Karpas-422 (cell line): ENCODE measurements around the gene ACAT2. TPM values are rescaled to one million over a fixed set of nuclear protein-coding genes. Genes with fewer than 3 reads are reported as not detected.
"Not testable (repeated sequence)": the region's sequence is repeated elsewhere in the genome, so short reads cannot be mapped to it uniquely, and the experiment has no call there.

Source experiments
- DNase-seq: peaks from one replicate; pipeline ENCODE4 v3.0.0-alpha.2; 2015
- H2AFZ ChIP-seq: fragments of 200-600 bp; sonication (generic); 2 replicates; pipeline ENCODE4 v1.6.1; 2014; ENCODE audit warnings: antibody characterized with exemption, low read length, mixed read lengths
- H3K27ac ChIP-seq: fragments of 200-600 bp; sonication (generic); 2 replicates; pipeline ENCODE4 v1.5.1; 2014; ENCODE audit warnings: mild to moderate bottlenecking, low read length, moderate library complexity
- H3K27me3 ChIP-seq: fragments of 200-600 bp; sonication (generic); 2 replicates; pipeline ENCODE4 v1.6.1; 2014; ENCODE audit warnings: low read length, mixed read lengths
- H3K36me3 ChIP-seq: fragments of 200-600 bp; sonication (generic); 2 replicates; pipeline ENCODE4 v1.6.1; 2014; ENCODE audit warnings: low read length, mixed read lengths; ENCODE audit not compliant: insufficient read depth
- H3K4me1 ChIP-seq: fragments of 200-600 bp; sonication (generic); 2 replicates; pipeline ENCODE4 v1.6.1; 2014; ENCODE audit warnings: mild to moderate bottlenecking, low read length, mixed read lengths
- H3K4me2 ChIP-seq: fragments of 200-600 bp; sonication (generic); 2 replicates; pipeline ENCODE4 v1.6.1; 2014; ENCODE audit warnings: low read length, low read depth, mild to moderate bottlenecking; ENCODE audit not compliant: poor library complexity, severe bottlenecking
- H3K4me3 ChIP-seq: fragments of 200-600 bp; sonication (generic); 2 replicates; pipeline ENCODE4 v1.5.1; 2014; ENCODE audit warnings: mild to moderate bottlenecking, antibody characterized with exemption, low read length, mixed read lengths
- H3K79me2 ChIP-seq: fragments of 200-600 bp; sonication (generic); 2 replicates; pipeline ENCODE4 v1.6.1; 2014; ENCODE audit warnings: mild to moderate bottlenecking, low read length, mixed read lengths
- H3K9ac ChIP-seq: fragments of 200-600 bp; sonication (generic); 2 replicates; pipeline ENCODE4 v1.6.0; 2014; ENCODE audit warnings: low read length
- H3K9me2 ChIP-seq: fragments of 200-600 bp; sonication (generic), shearing (Covaris generic); replicated peaks from 2 replicates; pipeline ENCODE4 v1.6.0; 2014; ENCODE audit warnings: mild to moderate bottlenecking, low read length, moderate library complexity; ENCODE audit not compliant: insufficient read depth
- H3K9me3 ChIP-seq: fragments of 300-700, 200-600 bp; sonication (generic); 2 replicates; pipeline ENCODE4 v1.6.1; 2014; ENCODE audit warnings: low read length, mixed read lengths
- H4K20me1 ChIP-seq: fragments of 200-600 bp; sonication (generic); 2 replicates; pipeline ENCODE4 v1.6.1; 2014; ENCODE audit warnings: mild to moderate bottlenecking, antibody characterized with exemption, low read length, low read depth; ENCODE audit not compliant: insufficient read depth
- total RNA-seq: library from RNA; depleted of rRNA; stranded (reverse); fragments of >200 nt; shearing (Covaris generic); gene quantifications from 2 replicates; pipeline ENCODE4 v1.2.3, GENCODE V29; 2014; ENCODE audit warnings: low replicate concordance

Gene ACAT2
- total RNA-seq, 1 experiment from 2014 or later: 72.9 TPM

DNA sequence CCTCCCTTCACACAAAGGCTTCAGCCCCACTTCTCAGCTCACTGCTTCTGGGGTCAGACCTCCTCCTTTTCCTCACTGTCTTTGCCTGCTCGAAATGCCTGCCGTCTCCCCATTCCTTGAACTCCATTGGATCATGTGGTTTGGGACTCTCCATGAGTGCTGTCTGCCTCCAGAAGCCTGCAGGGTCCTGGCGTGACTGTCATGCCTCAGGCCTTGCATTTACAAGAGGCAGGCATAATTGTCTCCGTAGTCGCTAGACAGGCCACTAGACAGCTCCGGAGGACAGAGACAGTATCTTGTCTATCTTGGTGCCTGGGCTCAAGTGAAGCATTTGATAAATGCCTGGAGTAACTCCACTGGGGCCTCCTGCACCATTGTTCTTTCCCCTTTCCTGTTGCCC, 53.6 kb downstream of the ACAT2 start:
- H3K36me3 ChIP-seq: no peaks in the 10 kb centered on the region
- no peak for DNase-seq
- no peaks in the 10 kb centered on the region for H3K4me1 ChIP-seq
- no peak overlapping the region for H2AFZ ChIP-seq
- no peak overlapping the region for H3K4me3 ChIP-seq
- H3K27me3 ChIP-seq: no peaks in the 10 kb centered on the region
- no peaks in the 10 kb centered on the region for H4K20me1 ChIP-seq
- H3K9me3 ChIP-seq: no peaks in the 10 kb centered on the region
- no peak overlapping the region for H3K9ac ChIP-seq
- no peaks in the 10 kb centered on the region for H3K79me2 ChIP-seq
- H3K9me2 ChIP-seq: no peaks in the 10 kb centered on the region
- H3K4me2 ChIP-seq: no peak overlapping the region
- H3K27ac ChIP-seq: no peak overlapping the region

DNA sequence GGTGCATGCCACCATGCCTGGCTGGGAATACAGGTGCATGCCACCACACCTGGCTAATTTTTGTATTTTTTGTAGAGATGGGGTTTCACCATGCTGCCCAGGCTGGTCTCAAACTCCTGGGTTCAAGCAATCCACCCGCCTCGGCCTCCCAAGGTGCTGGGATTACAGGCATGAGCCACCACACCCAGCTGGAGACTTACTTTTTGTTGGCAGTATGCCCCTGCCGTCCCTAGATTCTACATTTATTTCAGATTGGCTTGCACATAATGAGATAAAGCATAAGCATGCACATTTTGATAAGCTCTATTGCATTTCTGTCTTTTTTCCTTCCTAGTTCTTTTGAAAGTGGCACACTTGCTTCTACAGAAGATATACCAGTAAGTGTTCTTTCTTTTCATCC, 54.9 kb downstream of the ACAT2 start:
- H3K79me2 ChIP-seq, H3K4me3 ChIP-seq, H3K36me3 ChIP-seq, H3K27me3 ChIP-seq, H3K4me1 ChIP-seq, H3K9me3 ChIP-seq, H2AFZ ChIP-seq, DNase-seq, H4K20me1 ChIP-seq, H3K4me2 ChIP-seq, H3K27ac ChIP-seq, H3K9ac ChIP-seq, H3K9me2 ChIP-seq: not testable (repeated sequence)

DNA sequence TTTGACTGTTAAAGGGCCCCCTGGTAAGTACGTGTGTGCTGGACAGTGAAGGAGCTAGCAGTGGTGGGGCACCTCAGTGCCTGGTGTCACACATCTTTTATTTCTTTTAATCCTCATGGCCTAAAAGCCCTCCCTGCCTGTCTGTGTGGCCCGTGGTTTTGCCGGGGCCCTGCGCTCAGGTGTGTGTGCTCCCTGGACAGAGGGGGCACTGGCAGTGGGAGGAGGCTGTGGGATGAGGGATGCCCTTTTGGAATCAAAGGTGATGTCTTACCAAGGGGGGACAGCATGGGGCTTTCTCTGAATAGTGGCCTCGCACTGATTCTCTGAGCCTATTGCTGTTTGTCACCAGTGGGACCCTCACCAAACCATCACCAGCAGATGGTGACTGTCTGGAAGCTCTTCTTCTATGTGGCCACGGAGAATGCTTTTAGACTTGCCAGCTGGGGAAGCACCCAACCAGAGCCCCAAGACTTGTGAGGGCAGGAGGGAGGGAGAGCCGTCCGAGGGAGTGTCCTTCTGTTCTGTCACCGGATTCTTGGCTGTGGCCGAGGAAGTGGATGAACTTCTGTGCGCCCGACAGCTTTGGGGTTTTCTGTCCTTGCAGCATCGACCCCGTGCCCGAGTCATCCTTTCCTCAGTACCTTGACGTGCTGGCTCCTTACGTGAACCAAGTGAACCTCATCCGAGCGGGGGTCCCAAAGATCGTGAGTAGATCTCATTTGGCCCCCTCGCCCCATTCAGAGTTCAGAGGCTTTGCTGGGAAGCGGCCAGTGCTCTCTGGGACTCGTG, 56.3 kb downstream of the ACAT2 start:
- no peaks in the 10 kb centered on the region for H3K9me2 ChIP-seq
- no peak overlapping the region for H3K4me3 ChIP-seq
- no peak overlapping the region for H3K27ac ChIP-seq
- H3K4me1 ChIP-seq: no peaks in the 10 kb centered on the region
- no peak overlapping the region for H3K9ac ChIP-seq
- no peaks in the 10 kb centered on the region for H3K9me3 ChIP-seq
- H4K20me1 ChIP-seq: no peaks in the 10 kb centered on the region
- H3K79me2 ChIP-seq: no peaks in the 10 kb centered on the region
- no peaks in the 10 kb centered on the region for H3K36me3 ChIP-seq
- no peak overlapping the region for H2AFZ ChIP-seq
- H3K27me3 ChIP-seq: no peaks in the 10 kb centered on the region
- DNase-seq: no peak
- no peak overlapping the region for H3K4me2 ChIP-seq

DNA sequence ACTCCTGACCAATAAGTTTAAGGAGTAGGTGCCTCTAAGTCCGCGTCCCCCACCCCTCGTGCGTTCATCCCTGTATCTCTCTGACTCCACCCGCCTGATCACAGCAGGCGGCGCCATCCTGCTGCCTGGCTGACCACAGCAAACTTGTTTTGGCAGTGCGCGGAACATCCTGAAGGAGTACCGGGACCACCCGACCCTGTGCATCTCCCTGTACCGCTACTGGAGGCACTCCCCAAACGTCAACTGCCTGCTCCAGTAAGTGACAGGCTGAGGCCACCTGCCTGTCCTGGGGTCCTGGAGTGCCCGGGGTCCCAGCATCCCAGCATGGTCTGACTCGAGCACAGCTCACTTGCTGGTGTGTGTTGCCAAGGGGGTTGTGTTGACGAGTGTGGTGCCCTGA, 57.3 kb downstream of the ACAT2 start:
- H2AFZ ChIP-seq: no peak overlapping the region
- DNase-seq: no peak
- H3K9me2 ChIP-seq: no peaks in the 10 kb centered on the region
- H3K4me1 ChIP-seq: no peaks in the 10 kb centered on the region
- H3K27me3 ChIP-seq: no peaks in the 10 kb centered on the region
- H3K4me3 ChIP-seq: no peak overlapping the region
- H3K9me3 ChIP-seq: no peaks in the 10 kb centered on the region
- H3K27ac ChIP-seq: no peak overlapping the region
- H3K79me2 ChIP-seq: no peaks in the 10 kb centered on the region
- H3K36me3 ChIP-seq: no peaks in the 10 kb centered on the region
- H3K9ac ChIP-seq: no peak overlapping the region
- no peak overlapping the region for H3K4me2 ChIP-seq
- H4K20me1 ChIP-seq: no peaks in the 10 kb centered on the region

DNA sequence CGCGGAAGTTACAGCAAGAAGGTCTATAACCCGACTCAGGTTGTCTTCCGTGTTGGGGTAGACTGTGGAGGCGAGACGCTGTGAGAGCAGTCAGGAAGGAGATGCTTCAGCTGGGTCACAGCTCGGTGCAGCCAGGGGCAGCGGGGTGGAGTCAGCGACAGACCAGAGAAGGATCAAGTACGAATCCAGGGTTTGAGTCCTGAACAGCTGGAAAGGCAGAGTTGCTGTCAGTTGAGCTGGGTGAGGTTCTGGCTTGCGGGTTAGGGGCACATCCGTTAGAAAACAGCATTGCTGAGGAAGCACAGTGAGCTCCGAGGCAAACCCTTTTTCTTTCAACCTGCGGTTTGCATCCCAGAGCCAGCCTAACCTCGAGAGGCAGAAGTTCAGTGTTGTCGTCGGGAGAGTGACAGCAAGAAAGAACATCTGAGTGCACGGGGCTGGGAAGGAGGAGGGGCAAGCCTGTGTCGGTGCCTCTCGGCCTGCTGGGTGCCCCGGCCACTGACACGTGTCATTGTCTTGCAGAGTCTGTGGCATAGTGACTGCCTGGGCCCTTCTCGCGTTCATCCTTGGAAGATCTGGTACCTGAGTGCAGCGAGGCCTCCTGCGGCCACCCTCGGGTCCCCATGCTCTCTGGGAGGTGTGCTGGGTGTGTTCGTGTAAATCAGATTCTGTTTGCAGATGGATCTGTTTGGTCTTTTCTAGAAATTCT, 58.2 kb downstream of the ACAT2 start:
- Histone ChIP-seq H3K4me2 (no peak overlapping the region), H2AFZ (no peak overlapping the region), H3K9me2 (no peaks in the 10 kb centered on the region), H3K27me3 (no peaks in the 10 kb centered on the region), H3K9ac (no peak overlapping the region), H4K20me1 (no peaks in the 10 kb centered on the region), H3K9me3 (no peaks in the 10 kb centered on the region), H3K4me3 (no peak overlapping the region), H3K4me1 (no peaks in the 10 kb centered on the region), H3K27ac (no peak overlapping the region), H3K36me3 (no peaks in the 10 kb centered on the region), H3K79me2 (no peaks in the 10 kb centered on the region)
- no peak for DNase-seq

DNA sequence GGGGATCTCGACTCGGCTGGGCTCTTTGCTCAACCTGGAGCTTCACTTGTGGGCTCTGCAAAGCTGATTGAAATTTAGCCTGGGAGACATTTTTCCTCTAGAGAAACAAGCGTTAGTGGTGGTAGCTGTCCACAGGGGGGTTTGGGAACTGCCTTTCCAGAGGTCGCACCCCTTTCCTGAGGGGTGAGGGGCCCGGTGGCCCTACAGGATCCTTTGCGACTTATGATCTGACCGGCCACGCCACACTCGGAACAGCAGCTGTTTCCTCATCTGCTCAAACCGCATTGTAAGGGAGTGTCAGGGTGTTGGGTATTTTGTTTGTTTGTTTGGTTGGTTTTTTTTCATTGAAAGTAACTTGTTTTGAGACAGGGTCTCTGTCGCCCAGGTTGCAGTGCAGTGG, 59.3 kb downstream of the ACAT2 start:
- H3K9me2 ChIP-seq: no peaks in the 10 kb centered on the region
- H4K20me1 ChIP-seq: no peaks in the 10 kb centered on the region
- no peak overlapping the region for H3K9ac ChIP-seq
- DNase-seq: no peak
- H2AFZ ChIP-seq: no peak overlapping the region
- no peaks in the 10 kb centered on the region for H3K79me2 ChIP-seq
- no peak overlapping the region for H3K4me2 ChIP-seq
- no peaks in the 10 kb centered on the region for H3K27me3 ChIP-seq
- H3K4me1 ChIP-seq: no peaks in the 10 kb centered on the region
- no peak overlapping the region for H3K4me3 ChIP-seq
- no peaks in the 10 kb centered on the region for H3K36me3 ChIP-seq
- H3K9me3 ChIP-seq: no peaks in the 10 kb centered on the region
- no peak overlapping the region for H3K27ac ChIP-seq

DNA sequence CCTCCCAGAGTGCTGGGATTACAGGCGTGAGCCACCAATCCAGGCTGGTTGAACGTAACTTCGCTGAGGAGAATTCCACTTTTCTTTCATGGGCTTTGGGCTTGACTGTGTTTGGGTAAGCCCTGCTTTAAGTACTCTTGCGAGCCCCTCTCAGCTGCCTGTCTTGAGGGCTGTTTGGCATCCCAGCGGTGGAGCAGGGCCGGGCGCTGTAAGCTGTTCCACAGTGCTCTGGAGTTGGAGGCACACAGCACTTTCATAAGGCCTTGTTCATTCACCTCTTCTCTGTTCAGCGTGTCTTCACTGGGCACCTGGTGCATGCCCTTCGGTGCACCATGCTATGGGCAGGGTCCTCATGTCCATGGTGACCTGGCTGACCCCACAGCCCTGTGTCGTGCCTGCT, 59.9 kb downstream of the ACAT2 start:
- no peaks in the 10 kb centered on the region for H3K9me2 ChIP-seq
- H3K4me2 ChIP-seq: no peak overlapping the region
- no peak overlapping the region for H3K27ac ChIP-seq
- no peak overlapping the region for H3K9ac ChIP-seq
- no peak for DNase-seq
- H3K4me1 ChIP-seq: no peaks in the 10 kb centered on the region
- H2AFZ ChIP-seq: no peak overlapping the region
- H3K79me2 ChIP-seq: no peaks in the 10 kb centered on the region
- H3K27me3 ChIP-seq: no peaks in the 10 kb centered on the region
- no peak overlapping the region for H3K4me3 ChIP-seq
- H4K20me1 ChIP-seq: no peaks in the 10 kb centered on the region
- H3K36me3 ChIP-seq: no peaks in the 10 kb centered on the region
- no peaks in the 10 kb centered on the region for H3K9me3 ChIP-seq

DNA sequence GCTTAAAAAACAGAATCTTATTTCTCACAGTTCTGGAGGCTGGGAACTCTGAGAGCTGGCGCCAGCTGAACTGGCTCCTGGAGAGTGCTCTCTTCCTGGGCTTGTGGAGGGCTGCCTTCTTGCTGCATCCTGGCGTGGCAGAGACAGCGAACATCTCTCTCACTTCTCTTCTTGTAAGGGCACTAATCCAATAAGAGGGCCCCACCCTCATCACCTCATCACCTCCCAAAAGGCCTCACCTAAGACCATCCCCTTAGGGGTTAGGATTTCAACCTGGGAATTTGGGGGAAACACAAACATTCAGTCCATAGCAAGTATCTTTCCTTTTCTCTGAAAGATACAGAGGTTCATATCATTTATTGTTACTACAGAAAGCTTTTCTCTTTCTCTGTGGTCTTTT, 62.1 kb downstream of the ACAT2 start:
- no peak overlapping the region for H3K27ac ChIP-seq
- H4K20me1 ChIP-seq: no peaks in the 10 kb centered on the region
- H3K4me1 ChIP-seq: no peaks in the 10 kb centered on the region
- H3K79me2 ChIP-seq: no peaks in the 10 kb centered on the region
- no peak overlapping the region for H3K4me3 ChIP-seq
- DNase-seq: no peak
- H3K36me3 ChIP-seq: no peaks in the 10 kb centered on the region
- H3K4me2 ChIP-seq: no peak overlapping the region
- no peaks in the 10 kb centered on the region for H3K27me3 ChIP-seq
- H3K9me3 ChIP-seq: no peaks in the 10 kb centered on the region
- no peak overlapping the region for H2AFZ ChIP-seq
- no peak overlapping the region for H3K9ac ChIP-seq
- no peaks in the 10 kb centered on the region for H3K9me2 ChIP-seq
